Esophagus muscularis mucosa (tissue), 4 donors: ENCODE measurements around the gene RNU11. TPM values are rescaled to one million over a fixed set of nuclear protein-coding genes. Genes with fewer than 3 reads are reported as not detected.

Experiments
- DNase-seq: peaks from one replicate; pipeline ENCODE4 v3.0.0-alpha.2; 2017; ENCODE audit errors: extremely low spot score
- H3K27ac ChIP-seq, 4 donors: fragments of 200-600 bp; sonication (generic); replicated peaks in 1 of 4; 1 replicate in 3 of 4; 2 replicates in 1 of 4; pipeline ENCODE4 v1.5.1; 2016 to 2019; ENCODE audit warnings: mild to moderate bottlenecking in 1 of 4
- H3K27me3 ChIP-seq, 4 donors: fragments of 200-600 bp; sonication (generic); one replicate each; pipeline versions ENCODE4 v1.5.1 to v1.6.0; 2016 to 2019
- H3K36me3 ChIP-seq, 4 donors: fragments of 200-600 bp; sonication (generic); one replicate each; pipeline ENCODE4 v1.5.1; 2016 to 2019
- H3K4me1 ChIP-seq, 4 donors: fragments of 200-600 bp; sonication (generic); one replicate each; pipeline ENCODE4 v1.5.1; 2016 to 2019
- H3K4me3 ChIP-seq, 4 donors: fragments of 200-600 bp; sonication (generic); 1 replicate in 2 of 4; 2 replicates in 2 of 4; pipeline ENCODE4 v1.5.1; 2016 to 2019; ENCODE audit warnings: mild to moderate bottlenecking in 4 of 4, moderate library complexity in 1 of 4
- H3K9me3 ChIP-seq, 4 donors: fragments of 200-600 bp; sonication (generic); 1 replicate in 3 of 4; 2 replicates in 1 of 4; pipeline ENCODE4 v1.5.1; 2016 to 2019
- EP300 ChIP-seq: sonication (generic); formaldehyde crosslinking; IDR thresholded peaks from one replicate; pipeline ENCODE4 v1.6.1; 2017; ENCODE audit warnings: antibody characterized with exemption
- POLR2A ChIP-seq: fragments of 450-650 bp; IDR thresholded peaks from one replicate; pipeline ENCODE4 v1.6.1; 2017; ENCODE audit warnings: antibody characterized with exemption, moderate library complexity, mild to moderate bottlenecking, low read depth
- POLR2AphosphoS5 ChIP-seq, 2 donors: sonication (generic); formaldehyde crosslinking; IDR thresholded peaks; one replicate each; pipeline ENCODE4 v1.6.1; 2017; ENCODE audit warnings: antibody characterized with exemption in 2 of 2
- WGBS: methylation state at CpG from one replicate; pipeline ENCODE4 v1.1.5; 2018; 5-methylcytosine and 5-hydroxymethylcytosine counted together
- intact Hi-C: fragments of 100-400 bp; cut with DNase I; formaldehyde crosslinking; loops from one replicate; pipeline ENCODE4 v1.15.1; 2023
- total RNA-seq, 4 donors: library from RNA; depleted of rRNA; stranded (reverse); fragments of >200 nt; gene quantifications; one replicate each; pipeline versions ENCODE4 v1.1.0 to v1.2.1, GENCODE V29; 2016
- TF ChIP-seq, protein P1 (sequence below), 3 experiments: fragments of 200-600 bp in 2 of 3; fragments of 450-650 bp in 1 of 3; sonication (generic) in 2 of 3; IDR thresholded peaks; one replicate each; pipeline ENCODE4 v1.5.1; 2017 to 2019; ENCODE audit warnings: antibody characterized with exemption in 3 of 3, mild to moderate bottlenecking in 2 of 3, moderate library complexity in 1 of 3

Gene RNU11
- total RNA-seq, 4 donors from 2014 or later = not detected

DNA sequence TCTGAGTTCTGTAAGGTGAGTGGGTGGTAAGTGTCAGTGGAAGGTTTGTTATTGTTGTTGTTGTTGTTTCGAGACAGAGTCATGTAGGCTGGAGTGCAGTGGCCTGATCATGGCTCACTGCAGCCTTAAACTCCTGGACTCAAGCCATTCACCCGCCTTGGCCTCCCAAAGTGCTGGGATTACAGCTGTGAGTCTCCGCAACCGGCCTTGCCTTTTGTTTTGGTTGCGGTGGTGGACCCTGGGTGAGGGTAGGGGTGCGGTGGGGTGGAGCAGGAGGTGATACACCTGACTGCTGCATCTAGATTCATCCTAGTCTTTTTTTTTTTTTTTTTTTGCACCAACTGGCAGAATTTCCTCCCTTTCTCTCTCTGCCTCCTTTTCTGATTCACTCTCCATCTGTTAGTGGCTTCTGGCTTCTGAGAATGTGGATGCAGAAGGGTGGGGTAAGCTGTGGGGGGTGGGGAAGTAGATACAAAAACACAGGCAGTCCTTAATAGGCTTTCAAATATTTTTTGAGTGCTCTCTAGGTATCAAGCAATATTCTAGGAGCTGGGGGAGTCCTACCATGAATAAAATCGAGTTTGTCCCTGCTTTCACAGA, 15.6 kb downstream of the RNU11 start:
- Histone ChIP-seq H3K27ac (no peak overlapping the region), H3K4me1 (peaks cover 10 to 13% (median 12%) of the 10 kb centered on the region in 4 donors), H3K27me3 (no peaks in the 10 kb centered on the region), H3K36me3 (no peaks in the 10 kb centered on the region), H3K4me3 (no peak overlapping the region), H3K9me3 (no peaks in the 10 kb centered on the region)
- DNase-seq = no peak
- TF ChIP-seq EP300 (no peak), POLR2A (no peak), POLR2AphosphoS5 (IDR thresholded peaks at IDR 0.05) (no peak)
- TF ChIP-seq, protein P1, sequence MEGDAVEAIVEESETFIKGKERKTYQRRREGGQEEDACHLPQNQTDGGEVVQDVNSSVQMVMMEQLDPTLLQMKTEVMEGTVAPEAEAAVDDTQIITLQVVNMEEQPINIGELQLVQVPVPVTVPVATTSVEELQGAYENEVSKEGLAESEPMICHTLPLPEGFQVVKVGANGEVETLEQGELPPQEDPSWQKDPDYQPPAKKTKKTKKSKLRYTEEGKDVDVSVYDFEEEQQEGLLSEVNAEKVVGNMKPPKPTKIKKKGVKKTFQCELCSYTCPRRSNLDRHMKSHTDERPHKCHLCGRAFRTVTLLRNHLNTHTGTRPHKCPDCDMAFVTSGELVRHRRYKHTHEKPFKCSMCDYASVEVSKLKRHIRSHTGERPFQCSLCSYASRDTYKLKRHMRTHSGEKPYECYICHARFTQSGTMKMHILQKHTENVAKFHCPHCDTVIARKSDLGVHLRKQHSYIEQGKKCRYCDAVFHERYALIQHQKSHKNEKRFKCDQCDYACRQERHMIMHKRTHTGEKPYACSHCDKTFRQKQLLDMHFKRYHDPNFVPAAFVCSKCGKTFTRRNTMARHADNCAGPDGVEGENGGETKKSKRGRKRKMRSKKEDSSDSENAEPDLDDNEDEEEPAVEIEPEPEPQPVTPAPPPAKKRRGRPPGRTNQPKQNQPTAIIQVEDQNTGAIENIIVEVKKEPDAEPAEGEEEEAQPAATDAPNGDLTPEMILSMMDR (IDR thresholded peaks at IDR 0.05) = no peak
- 90% methylated on average over 7 of the region's 7 CpGs for WGBS
- intact Hi-C loops = no loop called here

DNA sequence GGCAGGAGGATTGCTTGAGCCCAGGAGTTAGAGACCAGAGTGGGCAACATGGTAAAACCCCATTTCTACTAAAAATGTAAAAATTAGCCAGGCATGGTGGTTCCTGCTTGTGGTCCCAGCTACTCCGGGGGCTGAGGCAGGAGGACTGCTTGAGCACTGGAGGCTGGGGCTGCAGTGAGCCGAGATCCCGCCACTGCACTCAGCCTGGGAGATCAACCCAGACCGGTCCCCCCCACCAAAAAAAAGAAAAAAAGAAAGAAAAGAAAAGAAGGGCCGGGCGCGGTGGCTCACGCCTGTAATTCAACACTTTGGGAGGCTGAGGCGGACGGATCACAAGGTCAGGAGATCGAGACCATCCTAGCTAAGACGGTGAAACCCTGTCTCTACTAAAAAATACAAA, 18.4 kb downstream of the RNU11 start:
- H3K9me3 ChIP-seq = no peaks in the 10 kb centered on the region
- no peak for DNase-seq
- TF ChIP-seq POLR2A (no peak), POLR2AphosphoS5 (IDR thresholded peaks at IDR 0.05) (no peak), EP300 (no peak)
- TF ChIP-seq, protein P1 (IDR thresholded peaks at IDR 0.05) = no peak
- no peaks in the 10 kb centered on the region for H3K36me3 ChIP-seq
- intact Hi-C loops = no loop called here
- WGBS = 95% methylated on average over 12 of the region's 12 CpGs
- no peak overlapping the region for H3K4me3 ChIP-seq
- H3K27ac ChIP-seq = no peak overlapping the region
- H3K4me1 ChIP-seq = peaks cover 17 to 25% (median 24%) of the 10 kb centered on the region in 4 donors
- no peaks in the 10 kb centered on the region for H3K27me3 ChIP-seq

DNA sequence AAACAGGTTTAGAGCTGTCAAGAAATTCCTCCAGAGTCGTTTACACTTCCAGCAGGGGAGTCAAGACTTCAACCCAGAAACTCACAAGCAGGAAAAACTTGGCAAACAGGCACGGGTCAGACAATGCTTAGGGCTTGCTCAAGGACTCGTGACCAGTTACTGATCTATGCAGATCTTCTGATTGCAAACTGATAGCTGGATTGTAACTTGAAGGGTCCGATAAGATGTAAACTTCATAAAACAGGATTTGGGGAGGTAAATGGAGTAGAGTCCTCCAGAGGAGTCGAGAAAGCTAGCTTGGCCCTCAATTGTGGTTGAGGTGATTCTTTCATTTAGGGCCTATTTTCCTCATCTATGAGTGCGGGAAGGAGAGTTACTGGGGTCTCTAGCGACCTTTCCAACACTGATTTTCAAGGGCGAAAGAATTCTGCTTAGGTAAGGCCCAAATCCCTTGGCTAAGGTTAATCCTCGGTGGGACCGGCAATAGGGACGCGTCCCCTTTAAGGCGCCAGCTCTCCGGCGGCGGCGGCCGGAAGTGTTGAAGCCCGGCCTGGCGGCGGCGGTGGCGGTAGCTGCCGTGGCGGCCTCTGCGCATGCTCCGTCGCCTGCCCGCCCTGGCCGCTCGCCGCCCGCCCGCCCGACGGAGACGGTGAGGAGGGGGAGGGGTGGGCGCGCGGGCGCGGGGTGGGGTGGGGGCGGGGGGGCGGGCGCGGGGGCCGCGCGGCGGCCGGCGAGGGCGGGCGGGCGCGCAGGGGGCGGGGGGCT, 20.0 kb downstream of the RNU11 start, which contains the start of gene GMEB1:
TSS of gene GMEB1 (plus strand) at position 594 of the 765 bp plus-strand sequence. CDS start 14,829 bp downstream, outside the sequence.
- intact Hi-C loops = loop anchor here (2.0 kb wide), 1 partner anchor 68 kb away; the partner anchor contains the start of gene YTHDF2

DNA sequence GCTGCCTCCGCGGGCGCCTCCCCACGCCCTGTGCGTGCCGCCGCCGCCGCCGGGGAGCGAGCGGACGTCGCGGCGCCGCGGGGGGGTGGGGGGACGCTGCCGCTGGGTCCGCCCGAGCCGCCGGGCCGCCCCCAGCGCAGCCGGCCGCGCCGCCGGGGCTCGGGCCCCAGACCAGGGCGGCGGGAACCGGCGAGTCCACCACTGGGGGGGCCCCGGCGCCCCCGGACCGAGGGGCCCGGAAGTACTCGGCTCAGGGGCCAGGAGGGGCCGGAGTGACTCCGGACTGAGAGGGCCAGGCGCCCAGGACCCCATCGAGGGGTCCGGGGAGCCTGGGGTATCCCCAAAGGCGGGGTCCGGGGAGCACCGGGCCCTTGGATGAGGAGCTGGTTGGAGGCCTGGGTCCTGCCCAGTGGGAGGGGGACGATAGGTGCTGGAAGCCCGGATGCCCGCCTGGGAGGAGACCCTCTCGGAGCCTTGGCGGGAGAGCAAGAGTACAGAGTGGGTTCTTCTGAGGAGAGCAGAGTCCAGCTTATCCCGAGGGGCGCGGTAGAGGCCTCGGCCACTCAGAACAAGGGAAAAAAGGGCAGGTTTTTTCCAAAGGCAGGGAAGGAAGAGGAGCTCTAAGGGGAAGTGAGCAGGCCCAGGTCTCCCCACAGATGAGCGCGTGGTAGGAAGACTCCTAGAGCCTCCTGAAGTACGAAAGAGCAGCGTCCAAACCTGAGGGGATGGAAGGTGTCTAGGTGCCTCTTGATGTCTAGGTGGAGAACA, 20.7 kb downstream of the RNU11 start:
- Histone ChIP-seq H3K27me3 (no peaks in the 10 kb centered on the region), H3K4me1 (peaks cover 17 to 25% (median 24%) of the 10 kb centered on the region in 4 donors), H3K9me3 (no peaks in the 10 kb centered on the region), H3K27ac (peak overlapping the region; percentile 98 to 100 (median 99)), H3K36me3 (peaks cover 0 to 3% (median 0%) of the 10 kb centered on the region in 4 donors), H3K4me3 (peak overlapping the region; percentile 86 to 99 (median 98))
- 0% methylated on average over 8 of the region's 63 CpGs for WGBS
- TF ChIP-seq POLR2A (no peak), POLR2AphosphoS5 (IDR thresholded peaks at IDR 0.05) (no peak), EP300 (no peak)
- TF ChIP-seq, protein P1 (IDR thresholded peaks at IDR 0.05) = no peak
- no peak for DNase-seq
- intact Hi-C loops = loop anchor here (2.0 kb wide), 1 partner anchor 68 kb away; the partner anchor contains the start of gene YTHDF2

More for the DNA sequence above, 20.0 kb downstream of the RNU11 start, which contains the start of gene GMEB1:
- peaks cover 17 to 25% (median 24%) of the 10 kb centered on the region in 4 donors for H3K4me1 ChIP-seq
- H3K36me3 ChIP-seq = peaks cover 0 to 3% (median 0%) of the 10 kb centered on the region in 4 donors
- H3K4me3 ChIP-seq = peak within 1 kb of the TSS; percentile 86 to 99 (median 98)
- no peaks in the 10 kb centered on the region for H3K9me3 ChIP-seq
- peak within 1 kb of the TSS; percentile 98 to 100 (median 99) for H3K27ac ChIP-seq
- TF ChIP-seq, protein P1 (IDR thresholded peaks at IDR 0.05) = no peak
- peak; percentile 19 to 76 for TF ChIP-seq POLR2AphosphoS5 (IDR thresholded peaks at IDR 0.05)
- WGBS = 1% methylated on average over 33 of the region's 57 CpGs
- peak; percentile 93 for DNase-seq
- H3K27me3 ChIP-seq = no peaks in the 10 kb centered on the region
